ENCODE data around the gene PAQR8.
"Not testable (repeated sequence)": the region's sequence is repeated elsewhere in the genome, so short reads cannot be mapped to it uniquely, and the experiment has no call there.

The PAQR8 gene

DNA sequence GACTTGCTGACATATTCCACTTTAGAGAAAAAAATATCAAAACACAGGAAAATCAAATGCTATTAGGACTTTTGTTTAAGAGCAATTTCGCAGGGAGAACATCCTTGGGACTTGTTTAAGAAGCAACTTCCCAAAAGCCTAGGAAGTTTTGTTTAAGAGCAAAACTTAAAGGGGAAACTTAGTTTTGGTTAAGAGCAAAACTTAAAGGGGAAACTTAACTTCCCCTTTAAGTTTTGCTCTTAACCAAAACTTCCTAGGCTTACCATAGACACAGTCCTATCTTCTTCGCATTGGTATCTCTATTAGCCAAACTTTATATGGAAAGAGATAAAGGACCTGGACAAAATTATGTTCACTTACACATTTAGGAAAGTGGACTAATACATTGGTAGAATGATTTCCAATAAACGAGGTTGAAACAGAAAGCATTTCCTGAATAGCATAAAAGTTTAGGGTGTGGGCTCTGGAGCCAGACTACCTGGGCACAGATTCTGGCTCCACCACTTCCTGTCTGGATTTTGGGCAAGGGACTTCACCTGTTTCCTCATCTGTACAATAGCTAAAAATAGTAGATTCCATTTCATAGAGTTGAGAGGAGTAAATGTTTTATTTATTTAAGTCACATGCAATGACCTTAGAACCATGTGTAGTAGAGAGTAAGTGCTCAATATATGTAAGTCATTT lies 15.7 kb downstream of the PAQR8 start:
- DNase-seq (ENCODE audit: low read depth), result no peak

DNA sequence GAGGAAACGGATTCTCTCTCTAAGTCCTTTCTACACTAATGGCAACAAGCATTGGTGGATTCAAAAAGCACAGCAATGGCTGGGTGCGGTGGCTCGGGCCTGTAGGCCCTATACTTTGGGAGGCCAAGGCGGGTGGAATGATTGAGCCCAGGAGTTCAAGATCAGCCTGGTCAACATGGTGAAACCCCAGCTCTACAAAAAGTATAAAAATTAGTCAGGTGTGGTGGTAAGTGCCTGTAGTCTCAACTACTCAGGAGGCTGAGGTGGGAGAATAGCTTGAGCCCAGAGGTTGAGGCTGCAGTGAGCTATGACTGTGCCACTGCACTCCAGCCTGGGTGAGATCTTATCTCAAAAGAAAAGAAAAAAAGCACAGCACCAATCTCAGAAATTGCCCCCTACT lies 19.3 kb downstream of the PAQR8 start:
- no peak for DNase-seq (ENCODE audit: low read depth)

DNA sequence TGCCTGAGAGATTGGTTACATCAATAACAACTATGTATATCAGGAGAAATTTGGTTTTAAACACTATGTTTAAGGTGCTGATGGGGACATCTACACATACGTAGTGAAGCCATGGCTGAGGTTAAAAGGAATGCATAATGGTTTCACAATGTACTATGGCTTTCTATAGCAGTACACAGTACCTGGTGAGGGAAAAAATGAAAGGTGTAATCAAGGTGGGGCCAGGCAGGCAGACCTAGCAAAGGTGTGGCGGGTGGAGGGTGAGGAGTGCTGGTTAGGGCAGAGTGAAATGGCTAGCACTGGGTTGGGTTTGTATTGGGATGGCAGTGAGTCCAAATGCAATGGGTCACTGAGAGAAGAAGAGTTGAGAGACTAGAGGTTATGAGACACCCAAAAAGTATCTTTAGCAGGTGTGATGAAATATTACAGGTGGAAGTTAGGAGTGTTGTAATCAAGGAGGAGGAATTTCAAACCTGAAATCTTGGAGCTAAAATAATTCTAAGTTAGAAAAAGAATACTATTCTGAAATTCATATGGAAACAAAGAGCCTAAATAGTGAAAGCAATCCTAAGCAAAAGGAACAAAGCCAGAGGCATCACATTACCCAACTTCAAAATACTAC lies 22.3 kb downstream of the PAQR8 start:
- no peak for DNase-seq (ENCODE audit: low read depth)

DNA sequence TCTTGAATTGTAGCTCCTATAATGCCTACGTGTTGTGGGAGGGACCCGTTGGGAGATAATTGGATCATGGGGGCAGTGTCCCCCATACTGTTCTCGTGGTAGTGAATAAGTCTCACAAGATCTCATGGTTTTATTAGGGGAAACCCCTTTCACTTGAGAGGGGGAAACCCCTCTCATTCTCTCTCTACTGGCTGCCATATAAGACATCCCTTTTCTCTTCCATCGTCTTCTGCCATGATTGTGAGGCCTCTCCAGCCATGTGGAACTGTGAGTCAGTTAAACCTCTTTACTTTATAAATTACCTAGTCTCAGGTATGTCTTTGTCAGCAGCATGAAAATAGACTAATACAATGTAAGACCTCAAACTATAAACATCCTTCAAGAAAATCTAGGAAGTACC lies 23.1 kb downstream of the PAQR8 start:
- no peak for DNase-seq (ENCODE audit: low read depth)

DNA sequence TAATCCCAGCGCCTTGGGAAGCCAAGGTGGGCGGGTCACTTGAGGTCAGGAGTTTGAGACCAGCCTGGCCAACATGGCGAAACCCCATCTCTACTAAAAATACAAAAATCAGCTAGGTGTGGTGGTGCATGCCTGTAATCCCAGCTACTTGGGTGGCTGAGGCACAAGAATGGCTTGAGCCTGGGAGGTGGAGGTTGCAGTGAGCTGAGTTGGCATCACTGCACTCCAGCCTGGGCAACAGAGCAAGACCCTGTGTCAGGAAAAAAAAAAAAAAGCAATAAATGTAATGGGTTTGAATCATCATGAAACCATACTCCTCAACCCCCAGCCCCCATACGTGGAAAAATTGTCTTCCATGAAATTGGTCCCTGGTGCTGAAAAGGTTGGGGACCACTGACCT lies 26.2 kb downstream of the PAQR8 start:
- DNase-seq (ENCODE audit: low read depth), result not testable (repeated sequence)

DNA sequence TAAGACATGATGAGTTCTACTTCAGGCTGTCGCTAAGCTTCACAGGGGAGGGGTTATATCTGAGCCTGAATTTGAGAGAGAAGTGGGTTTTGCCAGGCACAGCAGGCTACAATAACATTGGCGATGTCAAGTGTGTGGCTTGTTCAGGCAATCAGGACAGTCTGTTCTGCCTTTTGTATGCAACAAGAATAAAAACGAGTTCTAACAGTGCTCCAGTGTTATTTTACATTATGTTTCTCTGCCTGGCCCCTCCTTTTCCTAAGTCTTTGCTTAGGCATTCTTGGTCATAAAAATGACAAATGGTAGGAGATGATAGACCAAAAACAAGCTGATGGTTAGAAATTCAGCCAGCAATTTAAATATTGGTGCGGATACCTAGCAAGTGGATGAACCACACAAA lies 26.8 kb downstream of the PAQR8 start:
- DNase-seq (ENCODE audit: low read depth), result no peak

DNA sequence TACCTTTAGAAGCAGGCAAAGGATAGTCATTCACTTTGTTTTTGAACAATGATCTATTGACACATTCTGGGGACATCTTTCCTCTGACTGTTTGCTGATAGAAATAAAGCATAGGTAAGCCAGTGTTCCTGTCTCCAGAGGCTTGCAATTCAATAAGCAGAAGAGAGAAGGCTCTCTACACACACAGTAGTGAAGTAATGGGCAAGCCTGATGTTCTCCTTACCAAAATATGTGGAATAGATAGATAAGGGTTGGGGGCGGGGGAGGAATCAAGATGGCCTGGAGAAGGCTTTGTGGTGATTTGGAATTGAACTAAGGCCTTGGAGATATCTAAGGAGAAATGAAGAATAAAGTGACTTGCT lies 27.3 kb downstream of the PAQR8 start:
- no peak for DNase-seq (ENCODE audit: low read depth)

DNA sequence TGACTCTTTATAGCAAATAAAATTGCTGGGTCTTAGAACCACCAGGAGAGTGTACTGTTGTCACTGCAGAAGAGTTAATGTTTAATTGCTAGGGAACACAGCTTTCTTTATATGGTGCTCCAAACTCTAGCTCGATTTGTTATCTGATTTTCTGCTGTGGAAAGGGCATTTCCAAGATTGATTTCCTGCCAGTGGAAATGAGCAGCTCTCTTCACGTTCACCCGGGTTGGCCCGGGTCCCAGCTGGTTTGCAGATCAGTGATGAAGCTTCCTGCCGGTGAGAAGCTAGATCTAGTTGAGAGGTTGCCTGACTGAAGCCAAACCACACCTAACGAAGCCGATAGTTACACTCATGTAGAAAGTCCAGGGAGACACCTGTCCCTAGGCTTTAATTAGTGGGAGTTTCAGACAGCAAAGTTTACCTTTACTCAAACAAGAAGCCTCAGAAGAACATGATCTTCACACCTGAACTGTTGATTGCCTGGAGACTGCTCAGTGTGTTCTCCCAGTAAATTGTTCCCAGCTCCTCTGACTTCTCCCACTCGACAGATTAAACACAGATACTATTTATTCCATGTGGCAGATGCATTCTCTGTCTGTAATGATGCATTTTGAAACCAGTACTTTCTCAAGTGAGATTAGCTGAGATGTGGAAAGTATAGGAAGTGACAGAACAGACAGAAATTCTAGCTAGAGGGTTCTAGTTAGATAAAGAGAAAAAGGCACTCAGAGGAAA lies 27.8 kb downstream of the PAQR8 start:
- peak; percentile 20 for DNase-seq (ENCODE audit: low read depth)

DNA sequence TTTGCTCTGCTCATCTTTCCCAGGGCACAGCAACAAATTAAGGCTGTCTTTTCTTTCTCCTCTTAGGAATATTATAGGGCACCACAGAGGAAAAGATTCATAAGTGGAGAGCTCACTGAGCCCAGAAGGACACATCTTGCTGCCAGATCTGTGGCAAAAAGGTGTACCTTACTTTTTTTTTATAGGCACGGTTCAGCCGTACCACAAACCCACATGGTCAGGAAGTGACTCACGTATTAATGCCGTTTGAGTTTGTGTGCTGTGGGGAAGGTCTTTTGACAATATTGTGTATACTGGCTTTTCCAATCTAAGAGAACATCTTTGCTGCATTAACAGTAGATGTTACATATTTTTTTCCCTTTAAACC lies 28.4 kb downstream of the PAQR8 start:
- peak; percentile 57 for DNase-seq (ENCODE audit: low read depth)

DNA sequence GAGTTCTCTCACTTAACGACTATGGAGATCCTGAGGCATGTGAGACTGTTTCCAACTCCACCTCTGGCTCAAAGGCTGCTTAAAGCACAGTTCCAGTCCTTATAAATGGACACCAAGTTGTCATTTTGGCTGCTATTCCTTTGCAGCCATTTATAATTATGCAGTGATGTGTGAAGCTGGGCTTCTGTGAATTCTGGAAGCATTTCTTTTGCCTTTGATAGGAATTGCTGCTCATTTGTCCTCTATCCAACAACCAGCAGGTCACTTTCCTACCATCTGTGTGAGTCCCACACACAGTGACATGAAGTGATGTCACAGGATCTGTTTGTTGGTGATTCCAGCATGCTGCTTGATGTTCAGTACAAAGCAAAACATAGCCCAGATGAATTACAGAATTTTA lies 29.6 kb downstream of the PAQR8 start:
- no peak for DNase-seq (ENCODE audit: low read depth)

DNA sequence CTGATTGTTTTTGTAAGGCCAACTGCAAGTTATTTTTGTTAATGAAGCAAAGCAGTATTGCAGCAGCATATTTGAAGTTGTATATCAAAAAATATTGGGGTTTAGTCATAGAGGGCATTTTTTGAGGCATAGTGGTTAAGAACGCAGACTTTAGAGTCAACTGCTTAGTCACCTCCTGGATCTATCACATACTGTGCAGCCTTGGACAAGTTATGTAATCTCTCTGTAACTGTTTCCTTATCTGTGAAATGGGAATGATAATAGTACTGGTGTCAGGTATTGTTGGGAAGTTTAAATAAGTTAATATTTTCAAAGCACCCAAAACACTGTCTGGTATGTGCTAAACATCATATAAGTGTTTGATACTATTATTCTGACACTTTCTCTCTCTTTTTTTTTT lies 31.0 kb downstream of the PAQR8 start:
- no peak for DNase-seq (ENCODE audit: low read depth)

DNA sequence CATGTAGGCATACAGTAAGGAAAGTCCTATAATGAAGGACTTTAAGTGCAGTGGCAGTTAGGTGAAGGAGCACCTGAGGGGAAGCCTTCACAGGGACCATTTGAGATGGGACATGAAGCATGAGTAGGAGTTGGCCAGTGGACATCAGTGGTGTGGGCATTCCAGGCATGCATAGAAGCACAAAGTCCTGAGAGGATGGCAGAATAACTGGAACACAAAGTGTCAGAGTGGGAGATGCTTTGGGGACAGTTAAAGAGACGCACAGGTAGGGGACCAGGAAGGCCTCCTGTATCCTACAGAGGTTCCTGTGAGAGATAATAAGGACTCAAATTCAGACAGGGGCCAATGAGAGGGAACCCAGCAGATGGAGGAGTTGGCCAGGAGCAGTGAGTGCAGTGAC lies 31.8 kb downstream of the PAQR8 start:
- no peak for DNase-seq (ENCODE audit: low read depth)

DNA sequence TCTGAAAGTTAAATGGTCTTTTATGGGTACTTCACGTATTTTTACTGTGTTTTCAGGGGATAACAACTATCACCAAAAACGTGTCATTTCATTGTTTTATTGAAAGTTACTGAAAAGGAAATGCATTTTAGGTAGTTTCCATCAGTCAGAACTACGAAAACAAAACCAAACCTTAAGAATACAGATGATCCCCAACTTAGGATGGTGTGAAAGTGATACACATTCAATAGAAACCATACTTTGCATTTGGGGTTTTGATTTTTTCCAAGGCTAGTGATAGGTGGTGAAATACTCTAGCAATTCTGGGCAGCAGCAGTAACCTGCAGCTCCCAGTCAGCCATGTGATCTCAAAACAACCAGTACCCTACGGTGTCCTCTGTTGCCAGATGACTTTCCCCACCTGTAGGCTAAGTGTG lies 32.3 kb downstream of the PAQR8 start:
- no peak for DNase-seq (ENCODE audit: low read depth)

DNA sequence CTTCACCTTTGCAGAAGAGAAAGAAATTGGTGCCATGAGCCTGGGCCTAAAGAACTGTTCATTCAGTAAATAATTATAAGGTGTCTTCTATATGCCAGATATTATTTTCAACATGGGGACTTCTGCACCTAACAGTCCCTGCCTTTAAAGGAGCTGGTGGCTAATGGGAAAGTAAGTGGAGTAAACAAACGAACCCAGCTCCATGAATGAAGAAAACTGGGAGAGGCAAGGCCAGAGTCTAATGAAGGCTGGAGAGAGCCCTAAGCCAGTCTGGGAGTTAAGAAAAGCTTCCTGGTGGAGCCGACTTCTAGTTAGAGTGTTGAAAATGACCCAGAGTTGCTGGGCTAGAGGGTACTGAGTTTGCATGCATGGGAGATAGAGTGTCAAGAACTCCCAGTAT lies 34.0 kb downstream of the PAQR8 start:
- no peak for DNase-seq (ENCODE audit: low read depth)

DNA sequence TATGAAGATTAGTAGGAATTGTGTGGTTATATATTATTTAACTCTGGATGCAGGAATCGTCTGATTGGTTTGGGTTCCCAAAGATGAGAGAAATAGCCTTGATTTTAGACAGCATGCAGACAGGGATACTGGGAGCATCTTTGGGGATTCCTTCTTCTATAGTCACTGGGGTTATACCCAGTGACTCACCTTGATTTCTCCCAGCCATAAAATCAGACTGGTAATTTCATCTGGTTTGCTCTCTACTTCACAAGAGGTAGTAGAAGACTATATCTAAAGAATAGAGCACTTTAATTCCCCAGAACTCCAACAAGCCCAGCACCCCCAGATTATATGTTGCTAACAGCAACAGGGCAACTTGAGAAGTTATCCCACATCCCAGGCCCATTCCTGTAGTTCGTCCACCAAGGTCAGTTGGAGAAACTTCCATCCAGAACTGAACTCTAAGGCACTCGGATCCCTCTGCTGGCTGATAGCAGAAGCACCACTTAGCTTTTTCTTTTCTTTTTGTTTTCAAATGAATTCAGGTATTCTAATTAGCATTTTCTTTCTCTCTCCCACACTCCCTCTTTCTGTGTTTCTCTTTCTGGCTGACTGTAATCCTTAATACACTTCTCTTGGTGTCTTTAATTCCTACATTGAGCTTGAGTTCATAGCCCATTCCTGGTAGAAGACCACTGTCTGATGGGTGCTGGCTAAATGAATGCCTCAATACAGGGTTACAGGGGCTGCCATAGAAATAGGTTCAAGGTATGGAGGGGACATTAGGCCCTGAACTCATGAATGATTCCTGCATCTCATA lies 37.8 kb downstream of the PAQR8 start:
- DNase-seq (ENCODE audit: low read depth), result no peak

DNA sequence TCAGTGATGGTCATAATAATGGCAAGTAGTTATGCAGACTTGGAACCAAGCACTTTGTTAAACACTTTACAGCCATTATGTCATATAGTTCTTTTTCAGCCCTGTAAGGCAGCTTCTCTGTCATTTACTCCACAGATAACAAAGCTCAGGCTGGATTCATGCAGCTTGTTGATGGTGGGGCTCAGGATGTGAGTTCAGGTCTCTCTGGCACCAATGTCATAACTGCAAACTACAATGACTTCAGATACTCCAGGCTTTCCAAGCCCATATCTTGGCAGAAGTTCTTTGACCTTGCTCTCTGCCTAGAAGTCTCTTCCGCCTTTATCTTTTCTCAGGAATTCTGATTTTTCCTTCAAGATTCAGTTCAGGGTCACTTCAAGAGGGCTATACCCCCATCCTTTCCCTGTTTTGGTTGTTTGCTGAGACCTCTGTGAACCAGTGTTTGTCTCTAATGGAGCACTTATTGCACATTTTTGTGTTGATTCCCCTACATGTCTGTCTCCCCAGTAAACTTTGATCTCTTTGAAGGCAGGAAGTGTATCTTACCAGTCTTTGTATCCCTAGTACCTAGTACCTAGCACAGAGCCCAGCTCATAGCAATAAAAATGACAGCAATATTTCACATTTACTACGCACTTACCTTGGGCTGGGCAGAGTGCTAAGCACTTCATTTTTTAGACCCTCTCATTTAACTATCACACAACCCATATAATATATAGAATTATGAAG lies 38.5 kb downstream of the PAQR8 start:
- no peak for DNase-seq (ENCODE audit: low read depth)

DNA sequence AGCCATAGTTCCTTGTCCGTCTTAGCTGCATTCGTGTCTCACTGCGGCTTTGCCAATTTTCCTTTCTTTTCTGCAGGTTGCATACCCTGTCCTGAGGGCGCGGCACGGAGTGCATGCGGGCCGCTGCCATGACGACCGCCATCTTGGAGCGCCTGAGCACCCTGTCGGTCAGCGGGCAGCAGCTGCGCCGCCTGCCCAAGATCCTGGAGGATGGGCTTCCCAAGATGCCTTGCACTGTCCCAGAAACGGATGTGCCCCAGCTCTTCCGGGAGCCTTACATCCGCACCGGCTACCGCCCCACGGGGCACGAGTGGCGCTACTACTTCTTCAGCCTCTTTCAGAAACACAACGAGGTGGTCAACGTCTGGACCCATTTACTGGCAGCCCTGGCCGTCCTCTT lies 41.1 kb downstream of the PAQR8 start:
- no peak for DNase-seq (ENCODE audit: low read depth)

DNA sequence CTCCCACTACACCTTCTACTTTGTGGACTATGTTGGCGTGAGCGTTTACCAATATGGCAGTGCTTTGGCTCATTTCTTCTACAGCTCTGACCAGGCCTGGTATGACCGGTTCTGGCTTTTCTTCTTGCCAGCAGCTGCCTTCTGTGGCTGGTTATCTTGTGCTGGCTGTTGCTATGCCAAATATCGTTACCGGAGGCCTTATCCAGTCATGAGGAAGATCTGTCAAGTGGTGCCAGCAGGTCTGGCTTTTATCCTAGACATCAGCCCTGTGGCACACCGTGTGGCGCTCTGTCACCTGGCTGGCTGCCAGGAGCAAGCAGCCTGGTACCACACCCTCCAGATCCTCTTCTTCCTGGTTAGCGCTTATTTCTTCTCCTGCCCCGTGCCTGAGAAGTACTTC lies 41.7 kb downstream of the PAQR8 start:
- no peak for DNase-seq (ENCODE audit: low read depth)

DNA sequence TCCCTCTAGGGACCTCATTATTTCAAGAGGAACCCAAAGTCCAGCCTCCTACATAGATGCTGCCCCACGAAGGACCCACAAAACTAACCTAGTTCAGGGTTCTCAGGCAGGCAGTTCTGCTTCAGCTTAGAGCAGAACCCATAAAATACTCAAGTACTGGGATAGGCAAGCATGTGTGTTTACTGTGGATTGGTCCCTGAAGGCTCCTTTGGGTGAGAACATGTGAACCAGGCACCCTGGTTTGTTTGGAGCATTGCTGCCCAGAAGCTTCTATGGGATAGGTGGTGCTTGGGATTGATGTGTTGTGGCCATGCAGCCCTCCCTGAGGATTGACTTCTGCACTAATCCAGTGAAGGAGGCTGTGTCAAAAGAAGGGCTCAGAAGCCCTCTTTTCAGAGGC lies 43.3 kb downstream of the PAQR8 start:
- DNase-seq (ENCODE audit: low read depth), result no peak

DNA sequence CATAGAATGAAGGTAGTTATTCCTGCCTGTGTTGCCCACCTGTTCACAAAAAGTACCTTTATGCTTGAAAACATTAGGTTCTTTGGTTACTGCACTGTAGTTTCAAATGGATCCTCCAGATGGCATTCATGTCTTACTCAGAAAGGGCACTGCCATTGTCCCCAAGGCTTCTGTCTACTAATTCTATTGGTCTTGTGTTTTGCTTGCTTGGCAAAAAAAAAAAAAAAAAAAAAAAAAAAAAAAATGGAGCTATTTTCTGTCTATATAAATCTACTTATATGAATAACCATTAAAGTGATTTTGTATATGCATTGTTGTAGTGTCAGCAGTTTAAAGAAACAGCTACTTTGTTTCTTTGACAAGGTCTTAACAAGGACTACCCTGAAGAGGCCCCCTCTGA lies 45.5 kb downstream of the PAQR8 start:
- DNase-seq (ENCODE audit: low read depth), result no peak

DNA sequence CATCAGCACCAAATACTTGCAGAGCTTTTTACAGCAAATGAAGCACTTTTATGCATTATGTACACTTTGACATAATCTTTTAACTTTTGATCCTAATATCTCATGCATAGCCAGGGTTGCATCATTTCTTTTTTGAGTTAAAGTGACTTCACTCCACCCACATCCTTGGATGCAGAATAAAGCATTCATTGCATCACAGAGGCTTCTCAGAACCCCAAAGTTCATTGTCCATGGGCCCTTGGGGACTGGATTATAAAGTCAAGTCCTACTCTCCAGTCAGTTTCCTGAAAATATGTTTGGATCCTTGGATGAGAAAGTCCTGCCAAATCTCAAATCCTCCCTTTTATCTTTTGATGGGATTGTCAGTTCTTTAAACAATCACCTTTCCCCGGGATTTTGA lies 47.5 kb downstream of the PAQR8 start:
- DNase-seq (ENCODE audit: low read depth), result no peak

DNA sequence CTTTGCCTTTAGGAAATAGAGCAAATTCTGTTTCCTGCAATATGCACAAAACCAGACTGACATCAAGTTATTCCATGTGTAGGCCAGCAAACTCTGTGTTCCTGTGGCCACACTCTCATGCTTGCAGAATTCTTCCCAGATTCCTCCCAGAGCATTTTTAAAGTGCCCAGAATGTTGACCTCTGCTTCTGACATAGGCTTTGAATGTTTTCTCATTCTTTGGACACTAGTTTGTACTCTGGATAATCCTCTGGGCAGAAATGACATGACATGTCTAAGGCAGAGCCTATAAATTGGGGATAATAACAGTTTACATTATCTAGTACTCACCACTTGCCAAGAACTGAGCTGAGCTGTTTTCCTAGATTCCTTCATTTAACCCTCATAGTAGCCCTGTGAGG lies 49.0 kb downstream of the PAQR8 start:
- no peak for DNase-seq (ENCODE audit: low read depth)

All from activated gamma-delta T cell treated with anti-CD3 and anti-CD28 coated beads, Interleukin-2, amount 50 U/mL, for 16 hours (primary cell).